GM08714 (cell line): Measurements from ENCODE around the gene FOXJ1.

ENCODE experiments used
- H3K4me3 ChIP-seq: fragments of 200-500 bp; sonication (Bioruptor generic); 2 replicates; pipeline ENCODE4 v1.5.1; 2014; ENCODE audit warnings: mild to moderate bottlenecking, low read length, inconsistent platforms
- ZNF274 ChIP-seq: IDR thresholded peaks from 2 replicates; pipeline ENCODE4 v1.6.1; 2012; ENCODE audit warnings: mild to moderate bottlenecking, low read depth, low read length

Gene FOXJ1

GRCh38 chr17:76125922-76126321, 15.1 kb downstream of the FOXJ1 start:
- TF ChIP-seq ZNF274 = no peak

GRCh38 chr17:76125391-76125675, 15.7 kb downstream of the FOXJ1 start:
- no peak for TF ChIP-seq ZNF274
- no peak overlapping the region for H3K4me3 ChIP-seq

More at GRCh38 chr17:76125922-76126321, 15.1 kb downstream of the FOXJ1 start:
- H3K4me3 ChIP-seq = no peak overlapping the region

- no peak overlapping the region for H3K4me3 ChIP-seq
These were observed 16.3 kb downstream of the FOXJ1 start for GRCh38 chr17:76124582-76125390.

GRCh38 chr17:76123749-76124581, 17.1 kb downstream of the FOXJ1 start:
- TF ChIP-seq ZNF274 = no peak
- H3K4me3 ChIP-seq = no peak overlapping the region

More at GRCh38 chr17:76124582-76125390, 16.3 kb downstream of the FOXJ1 start:
- TF ChIP-seq ZNF274 = no peak

DNA sequence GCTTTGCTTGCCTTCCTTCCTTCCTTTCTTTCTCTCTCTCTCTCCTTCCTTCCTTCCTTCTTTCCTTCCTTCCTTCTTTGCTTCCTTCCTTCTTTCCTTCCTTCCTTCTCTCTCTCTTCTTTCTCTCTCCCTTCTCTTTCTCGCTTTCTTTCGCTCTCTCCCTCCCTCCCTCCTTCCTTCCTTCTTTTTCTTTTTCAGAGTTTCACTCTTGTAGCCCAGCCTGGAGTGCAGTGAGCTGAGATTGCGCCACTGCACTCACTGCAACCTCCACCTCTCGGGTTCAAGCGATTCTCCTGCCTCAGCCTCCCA, 17.9 kb downstream of the FOXJ1 start:
- no peak overlapping the region for H3K4me3 ChIP-seq
- TF ChIP-seq ZNF274 = no peak

- TF ChIP-seq ZNF274 = no peak
- H3K4me3 ChIP-seq = no peak overlapping the region
These were observed 18.4 kb downstream of the FOXJ1 start for GRCh38 chr17:76122431-76123190.

GRCh38 chr17:76121932-76122430, 19.1 kb downstream of the FOXJ1 start:
- H3K4me3 ChIP-seq = peak overlapping the region; percentile 37; the same call in 1 of the 2 replicates
- TF ChIP-seq ZNF274 = no peak

GRCh38 chr17:76120658-76121008, 20.4 kb downstream of the FOXJ1 start:
- TF ChIP-seq ZNF274 = no peak
- H3K4me3 ChIP-seq = no peak overlapping the region

DNA sequence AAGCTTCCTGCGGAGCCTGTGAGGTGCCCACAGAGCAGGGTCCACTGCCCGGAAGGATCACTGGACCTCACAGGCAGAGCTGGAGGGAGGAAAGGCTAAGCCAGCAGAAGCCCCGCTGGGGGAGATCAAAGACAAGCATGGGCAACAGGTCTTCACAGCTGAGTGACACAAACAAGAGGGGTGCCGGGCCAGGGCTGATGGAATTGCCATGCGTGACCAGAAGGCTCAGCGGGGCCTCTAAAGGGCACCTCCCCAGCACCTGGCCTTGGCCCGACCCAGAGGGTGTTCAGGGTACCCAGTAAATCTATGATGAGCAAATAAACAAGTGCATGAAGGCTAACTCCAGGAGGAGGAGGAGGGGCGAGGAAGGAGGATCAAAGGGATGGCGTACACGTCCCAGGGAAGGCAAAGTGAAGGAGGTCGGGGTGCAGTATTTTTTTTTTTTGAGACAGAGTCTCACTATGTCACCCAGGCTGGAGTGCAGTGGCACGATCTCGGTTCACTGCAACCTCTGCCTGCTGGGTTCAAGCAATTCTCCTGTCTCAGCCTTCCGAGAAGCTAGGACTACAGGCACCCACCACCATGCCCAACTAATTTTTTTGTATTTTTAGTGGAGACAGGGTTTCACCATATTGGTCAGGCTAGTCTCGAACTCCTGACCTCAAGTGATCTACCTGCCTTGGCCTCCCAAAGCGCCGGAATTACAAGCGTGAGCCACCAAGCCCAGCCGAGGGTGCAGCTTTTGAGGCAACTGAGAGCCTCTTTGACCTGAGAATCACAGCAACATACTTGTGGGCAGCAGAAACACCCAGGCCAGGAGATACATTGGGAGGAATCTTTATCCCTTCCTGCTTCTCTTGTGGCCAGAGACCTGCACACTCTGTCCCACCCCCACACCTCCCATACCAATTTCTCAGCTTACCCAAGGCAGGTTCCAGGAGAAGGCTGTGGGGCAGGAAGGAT, 21.4 kb downstream of the FOXJ1 start:
- TF ChIP-seq ZNF274 = no peak
- no peak overlapping the region for H3K4me3 ChIP-seq

GRCh38 chr17:76115138-76115754, 25.8 kb downstream of the FOXJ1 start:
- TF ChIP-seq ZNF274 = no peak
- no peak overlapping the region for H3K4me3 ChIP-seq

DNA sequence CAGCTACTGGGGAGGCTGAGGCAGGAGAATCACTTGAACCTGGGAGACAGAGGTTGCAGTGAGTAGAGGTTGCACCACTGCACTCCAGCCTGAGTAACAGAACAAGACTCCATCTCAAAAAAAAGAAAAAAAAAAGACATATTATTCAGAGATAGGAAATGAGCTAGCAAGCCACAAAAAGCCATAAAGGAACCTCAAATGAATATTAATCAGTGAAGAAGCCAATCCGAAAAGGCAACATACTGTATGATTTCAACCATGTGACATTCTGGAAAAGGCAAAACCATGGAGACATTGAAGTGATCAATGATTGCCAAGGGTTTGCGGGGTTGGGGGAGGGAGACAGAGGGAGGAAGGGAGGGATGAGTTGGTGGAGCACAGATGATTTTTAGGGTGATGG, 29.1 kb downstream of the FOXJ1 start:
- TF ChIP-seq ZNF274 = no peak
- no peak overlapping the region for H3K4me3 ChIP-seq

GRCh38 chr17:76107509-76107908, 33.5 kb downstream of the FOXJ1 start:
- TF ChIP-seq ZNF274 = no peak

DNA sequence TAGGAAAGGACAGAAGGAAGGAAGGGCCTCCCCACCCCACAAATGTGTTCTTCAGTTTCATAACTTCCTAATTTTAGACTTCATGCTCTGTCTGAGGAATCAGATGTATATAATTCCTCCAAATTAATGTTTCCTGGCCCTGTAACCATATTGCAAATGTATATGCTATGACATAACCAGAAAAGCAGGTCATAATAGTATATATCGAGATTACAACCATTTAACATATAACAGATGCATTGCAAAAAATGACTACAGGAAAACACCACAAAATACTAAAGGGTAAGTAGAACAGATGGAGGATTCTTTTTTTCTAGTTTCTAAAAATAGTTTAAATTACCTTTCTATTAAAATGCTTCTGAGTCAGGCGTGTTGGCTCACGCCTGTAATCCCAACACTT, 34.3 kb downstream of the FOXJ1 start:
- no peak for TF ChIP-seq ZNF274
- no peak overlapping the region for H3K4me3 ChIP-seq

More at GRCh38 chr17:76107509-76107908, 33.5 kb downstream of the FOXJ1 start:
- H3K4me3 ChIP-seq = no peak overlapping the region
